ENCODE data around the gene HTRA3.

DNA sequence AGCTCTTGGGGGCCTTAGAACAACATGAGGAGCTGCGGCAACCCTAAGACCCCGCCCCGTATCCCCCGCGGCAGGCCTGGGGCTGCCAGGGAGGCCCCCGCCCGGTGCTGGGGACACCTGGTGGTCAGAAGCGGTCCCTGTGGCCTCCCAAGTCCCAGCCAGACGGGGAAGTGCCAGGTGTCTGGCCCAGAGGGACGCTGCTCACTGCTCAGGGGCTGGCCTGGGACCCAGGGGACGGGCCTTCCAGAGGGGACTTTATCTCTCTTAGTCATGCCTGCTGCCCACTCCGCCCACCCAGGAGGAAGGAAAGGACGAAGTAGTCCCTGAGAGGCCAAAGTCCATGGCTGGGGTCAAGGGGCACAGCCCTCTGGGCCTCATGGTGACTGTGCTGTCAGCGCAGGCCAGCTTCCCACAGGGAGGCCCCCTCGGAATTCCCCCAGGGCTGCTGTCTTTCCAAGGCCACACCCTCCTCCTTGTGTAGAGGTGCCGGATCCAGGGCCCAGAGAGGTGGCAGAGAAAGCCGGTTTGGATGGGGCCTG is 31.0 kb upstream of the HTRA3 start:
- TF ChIP-seq CTCF (IDR thresholded peaks at IDR 0.05; ENCODE audit: insufficient read depth, low read length, poor library complexity, severe bottlenecking): peak; percentile 24
- no peak for TF ChIP-seq EZH2phosphoT487 (conservative IDR thresholded peaks at IDR 0.05; ENCODE audit: low read length)

Data from SU-DHL-6 (cell line).